HG03280 (cell line): ENCODE data around the gene KIAA1328.
A peak's percentile ranks its signal among the peaks of the same experiment; 100 is the strongest.
"Not testable (repeated sequence)": the region's sequence is repeated elsewhere in the genome, so short reads cannot be mapped to it uniquely, and the experiment has no call there.

ENCODE experiments used
- ATAC-seq: cut with Tn5 transposase; IDR thresholded peaks from one replicate; pipeline ENCODE4 v1.9.1; 2021; ENCODE audit warnings: mild to moderate bottlenecking, moderate library complexity; ENCODE audit not compliant: unreplicated experiment

Gene KIAA1328

GRCh38 chr18:36828630-36829361, at the start of gene KIAA1328, which contains the start of gene TPGS2:
TSS of gene KIAA1328 (plus strand) at chr18:36829127. CDS start at chr18:36829139, 12 bp downstream.
TSS of gene TPGS2 (minus strand) at chr18:36829002. CDS start at chr18:36828767, 235 bp downstream.
- peak; percentile 94 for ATAC-seq

DNA sequence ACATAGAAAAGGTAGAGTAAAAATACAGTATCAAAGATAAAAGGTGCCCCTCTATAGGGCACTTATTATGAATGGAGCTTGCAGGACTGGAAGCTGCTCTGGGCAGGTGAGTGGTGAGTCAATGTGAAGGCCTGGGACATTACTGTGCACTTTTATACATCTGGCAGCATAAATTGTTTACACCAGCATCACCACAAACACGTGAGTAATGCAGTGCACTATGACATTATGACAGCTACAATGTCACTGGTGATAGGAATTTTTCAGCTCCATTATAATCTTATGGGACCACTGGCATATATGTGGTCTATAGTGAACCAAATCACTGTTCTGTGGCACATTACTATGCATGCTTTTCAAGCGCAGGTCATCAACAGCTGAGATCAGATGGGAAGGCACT, 48.2 kb upstream of the KIAA1328 start:
- ATAC-seq, result no peak

DNA sequence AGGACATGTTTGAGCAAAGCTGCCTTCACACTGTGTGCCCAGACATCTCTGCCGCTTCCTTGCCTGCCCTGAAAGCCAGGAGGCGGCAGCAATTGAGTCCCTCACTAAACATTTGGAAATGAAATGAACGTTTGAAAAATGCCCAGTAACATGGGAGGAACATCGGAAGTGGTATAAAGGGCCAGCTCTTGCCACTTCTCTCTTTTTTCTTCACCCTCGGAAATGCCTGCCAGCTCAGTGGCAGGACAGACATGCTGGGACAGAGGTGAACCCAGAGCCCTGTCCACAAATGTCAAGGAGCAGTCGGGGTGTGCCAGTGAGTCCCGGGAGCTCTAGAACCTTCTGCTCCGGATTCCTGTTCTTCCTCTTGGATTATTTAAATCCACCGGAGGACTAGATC, 46.2 kb upstream of the KIAA1328 start:
- no peak for ATAC-seq

GRCh38 chr18:36783792-36784191, 45.1 kb upstream of the KIAA1328 start:
- ATAC-seq, result no peak

GRCh38 chr18:36786686-36787085, 42.2 kb upstream of the KIAA1328 start:
- no peak for ATAC-seq

DNA sequence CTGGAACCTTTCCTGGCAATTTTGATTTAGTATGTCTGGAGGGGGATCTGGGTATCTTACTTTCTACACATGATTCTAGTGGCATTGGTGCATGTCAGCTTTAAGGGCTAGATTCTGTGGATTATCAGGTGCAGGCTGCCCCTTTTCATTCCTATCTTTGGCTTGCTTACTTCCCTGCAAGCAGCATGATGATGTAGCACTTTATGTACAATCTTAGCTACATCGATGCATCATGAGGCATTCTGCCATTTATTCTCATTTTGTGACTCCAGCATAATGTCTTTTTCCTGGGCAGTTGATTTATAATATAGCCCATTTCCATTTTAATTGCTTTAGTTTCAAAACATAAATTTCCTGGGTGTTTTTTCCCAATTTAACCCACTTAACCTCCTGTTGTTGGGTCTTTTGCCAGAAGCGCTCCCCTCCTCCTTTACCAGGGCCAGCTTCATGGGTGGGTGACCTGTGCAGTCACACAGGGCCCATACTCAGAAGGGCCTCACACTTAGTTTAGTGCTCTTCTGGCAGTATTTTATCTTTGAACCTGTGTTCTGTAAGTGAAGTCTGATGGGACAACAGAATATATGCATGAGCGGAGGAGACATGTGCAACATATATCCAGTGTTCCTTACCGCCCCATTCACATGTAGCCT, 36.2 kb upstream of the KIAA1328 start:
- no peak for ATAC-seq

GRCh38 chr18:36798738-36799473, 30.0 kb upstream of the KIAA1328 start:
- ATAC-seq, result no peak

GRCh38 chr18:36805105-36805504, 23.8 kb upstream of the KIAA1328 start:
- no peak for ATAC-seq

- no peak for ATAC-seq
These were observed 20.2 kb upstream of the KIAA1328 start for GRCh38 chr18:36808681-36809080.

GRCh38 chr18:36809590-36810381, 19.1 kb upstream of the KIAA1328 start:
- ATAC-seq, result peak; percentile 98

GRCh38 chr18:36811430-36811829, 17.5 kb upstream of the KIAA1328 start:
- ATAC-seq, result no peak

DNA sequence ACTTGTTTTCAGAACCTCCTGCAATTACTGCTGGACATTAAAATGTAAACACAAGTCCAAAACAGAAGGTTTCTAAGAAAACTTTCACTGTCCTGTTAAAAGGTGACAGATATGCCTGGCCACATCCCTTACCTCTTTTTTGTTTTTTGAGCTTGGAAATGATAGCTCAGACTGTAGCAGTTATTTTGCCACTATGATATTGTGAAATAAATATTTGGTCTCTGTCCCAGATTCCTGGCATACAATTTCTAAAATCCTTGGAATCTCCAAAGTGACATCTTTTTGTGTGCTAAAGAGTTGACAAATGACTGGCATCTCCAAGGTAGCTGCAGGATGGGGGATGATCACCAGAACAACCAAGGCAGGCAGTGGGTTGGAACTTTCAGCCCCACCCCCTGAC, 17.0 kb upstream of the KIAA1328 start:
- no peak for ATAC-seq

GRCh38 chr18:36812678-36813077, 16.2 kb upstream of the KIAA1328 start:
- no peak for ATAC-seq

- no peak for ATAC-seq
These were observed 15.7 kb upstream of the KIAA1328 start for GRCh38 chr18:36813101-36813775.

DNA sequence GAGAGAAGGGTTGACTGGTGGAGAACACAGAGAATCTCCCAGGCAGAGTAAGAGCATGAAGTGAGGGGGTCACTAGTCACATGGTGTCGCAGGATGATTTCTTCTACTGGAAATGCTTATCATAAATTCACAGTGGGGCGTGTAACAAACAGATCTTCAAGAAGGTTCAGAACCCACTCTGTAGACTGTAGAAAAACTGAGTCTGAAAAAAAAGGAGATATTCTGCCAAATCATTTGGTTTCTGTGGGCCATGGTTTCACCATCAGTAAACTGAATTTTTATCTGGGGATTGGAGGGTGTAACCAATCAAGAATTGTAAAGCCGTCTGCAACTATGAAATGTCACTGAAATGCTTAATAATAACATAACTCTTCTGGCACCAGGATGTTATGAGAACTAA, 15.1 kb upstream of the KIAA1328 start:
- no peak for ATAC-seq

- ATAC-seq, result no peak
These were observed 13.9 kb upstream of the KIAA1328 start for GRCh38 chr18:36814994-36815393.

DNA sequence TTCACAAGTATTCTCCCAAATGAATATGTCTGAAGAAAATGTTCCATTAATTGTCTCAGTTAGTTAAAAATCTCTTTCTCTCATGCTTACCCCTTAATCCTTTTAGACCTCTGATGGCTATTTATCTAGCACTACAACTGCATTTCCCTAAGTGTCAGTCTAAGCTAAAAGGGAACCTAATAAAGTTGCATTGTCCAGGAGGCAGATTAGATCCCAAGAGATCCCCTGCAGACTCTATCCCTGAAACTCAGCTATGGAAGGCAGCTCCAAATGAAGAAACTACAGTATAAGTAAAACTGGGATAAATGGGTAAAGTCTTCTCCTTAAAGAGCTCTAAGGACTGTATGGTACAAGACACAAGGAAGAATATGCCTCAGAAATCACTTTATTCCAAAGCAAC, 12.8 kb upstream of the KIAA1328 start:
- ATAC-seq, result not testable (repeated sequence)

DNA sequence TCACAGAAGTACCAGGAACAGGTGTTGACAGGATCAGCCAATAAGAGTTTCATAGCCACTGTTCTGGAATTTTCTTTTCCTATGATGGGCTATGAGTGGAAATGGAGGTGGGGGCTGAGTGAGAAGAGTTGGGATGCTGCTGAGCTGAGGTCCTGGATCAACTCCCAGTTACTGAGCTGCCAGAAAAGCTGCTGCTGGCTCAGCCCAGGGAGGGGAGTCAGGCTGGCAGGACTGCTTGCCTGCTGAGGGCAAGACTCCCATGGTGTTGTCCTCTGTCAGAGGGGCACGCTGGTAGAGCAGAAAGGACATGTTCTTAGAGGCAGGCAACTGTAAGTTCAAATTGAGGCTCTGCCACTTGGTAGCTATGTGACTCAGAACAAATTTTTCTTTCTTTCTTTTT, 11.9 kb upstream of the KIAA1328 start:
- no peak for ATAC-seq

DNA sequence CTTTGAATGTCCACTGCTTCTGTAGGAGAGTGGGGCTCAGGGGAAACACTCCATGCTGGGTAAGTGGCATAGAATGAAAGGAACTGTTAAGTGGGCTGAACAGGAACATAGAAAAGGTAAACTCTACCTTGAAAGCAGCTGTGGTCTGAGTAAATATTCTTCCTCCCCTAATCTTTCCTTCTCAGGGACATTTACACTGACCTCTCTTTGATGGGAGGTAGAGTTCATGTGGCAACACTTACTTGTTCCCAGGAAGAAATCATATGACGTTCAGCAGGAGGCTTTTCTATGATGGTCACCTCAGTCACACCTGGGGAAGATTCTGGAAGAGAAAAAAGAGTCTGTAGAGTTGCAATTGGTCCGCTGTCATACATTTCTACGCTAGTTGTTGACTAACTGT, 10.3 kb upstream of the KIAA1328 start:
- ATAC-seq, result no peak

- no peak for ATAC-seq
These were observed 9.3 kb upstream of the KIAA1328 start for GRCh38 chr18:36819621-36820020.
